Posterior vena cava (tissue), 2 donors: ENCODE measurements around the gene CPT1C. TPM values are rescaled to one million over a fixed set of nuclear protein-coding genes. Genes with fewer than 3 reads are reported as not detected.

Source experiments
- DNase-seq: peaks from one replicate; pipeline ENCODE4 v3.0.0-alpha.2; 2020; ENCODE audit warnings: low spot score
- intact Hi-C, 2 donors: fragments of 100-400 bp; cut with DNase I; formaldehyde crosslinking; loops; one replicate each; pipeline versions ENCODE4 v1.14.1 to v1.14.2; 2022 to 2023
- total RNA-seq, 2 donors: library from RNA; stranded (reverse); fragmentation: NEBNext Ultra II Directional; extraction: Animal tissue kit (Norgen Biotek cat#: 25700); gene quantifications; one replicate each; pipeline ENCODE4 v1.2.1, GENCODE V29; 2021
- donor health status: DM: yes; HTN: yes; CAD: no.
- donor health status: DM: yes; HTN: yes; CAD: no.

The CPT1C gene
- total RNA-seq, 2 donors from 2014 or later: 10.6 to 11.8 TPM

GRCh38 chr19:49678985-49679770 lies 11.7 kb upstream of the CPT1C start:
- intact Hi-C loops: no loop called here
- no peak for DNase-seq

GRCh38 chr19:49679771-49680413 lies 11.0 kb upstream of the CPT1C start:
- intact Hi-C loops: no loop called here
- DNase-seq: no peak

GRCh38 chr19:49680421-49681351 lies 10.2 kb upstream of the CPT1C start:
- intact Hi-C loops: no loop called here
- DNase-seq: peak; percentile 98

- intact Hi-C loops: no loop called here
- no peak for DNase-seq
These were observed 9.1 kb upstream of the CPT1C start for GRCh38 chr19:49681830-49682229.

- DNase-seq: no peak
- intact Hi-C loops: no loop called here
These were observed 8.6 kb upstream of the CPT1C start for GRCh38 chr19:49682274-49682673.

- no peak for DNase-seq
- intact Hi-C loops: no loop called here
These were observed 7.1 kb upstream of the CPT1C start for GRCh38 chr19:49683814-49684250.

- DNase-seq: no peak
- intact Hi-C loops: no loop called here
These were observed 6.5 kb upstream of the CPT1C start for GRCh38 chr19:49684251-49684982.

- intact Hi-C loops: no loop called here
- DNase-seq: no peak
These were observed 5.8 kb upstream of the CPT1C start for GRCh38 chr19:49684983-49685553.

GRCh38 chr19:49685845-49686332 lies 5.0 kb upstream of the CPT1C start:
- DNase-seq: no peak
- intact Hi-C loops: no loop called here

GRCh38 chr19:49686503-49687088 lies 4.3 kb upstream of the CPT1C start:
- intact Hi-C loops: no loop called here
- no peak for DNase-seq

- intact Hi-C loops: no loop called here
These were observed 3.8 kb upstream of the CPT1C start for GRCh38 chr19:49687150-49687549.

GRCh38 chr19:49687566-49688316 lies 3.2 kb upstream of the CPT1C start:
- intact Hi-C loops: no loop called here

More at GRCh38 chr19:49687150-49687549, 3.8 kb upstream of the CPT1C start:
- no peak for DNase-seq

GRCh38 chr19:49688531-49689132 lies 2.3 kb upstream of the CPT1C start:
- DNase-seq: no peak
- intact Hi-C loops: no loop called here

More at GRCh38 chr19:49687566-49688316, 3.2 kb upstream of the CPT1C start:
- DNase-seq: no peak

GRCh38 chr19:49689133-49690078 lies 1.5 kb upstream of the CPT1C start, which contains the start of gene ADM5:
TSS of gene ADM5 (plus strand) at chr19:49689594. CDS start at chr19:49689838, 244 bp downstream.
- intact Hi-C loops: no loop called here
- no peak for DNase-seq

GRCh38 chr19:49690079-49690655 lies 749 bp upstream of the CPT1C start:
- no peak for DNase-seq
- intact Hi-C loops: no loop called here
